Colonic mucosa (tissue), 4 donors: ENCODE data around the gene FKBP7. TPM values are rescaled to one million over a fixed set of nuclear protein-coding genes. Genes with fewer than 3 reads are reported as not detected.
"Not testable (repeated sequence)": the region's sequence is repeated elsewhere in the genome, so short reads cannot be mapped to it uniquely, and the experiment has no call there.

Experiments used
- DNase-seq: peaks from one replicate; pipeline ENCODE4 v3.0.0-alpha.2; 2020
- H3K27ac ChIP-seq: fragments of 200-600 bp; one replicate; pipeline ENCODE4 v1.8.0; 2021
- H3K27me3 ChIP-seq: fragments of 200-600 bp; one replicate; pipeline ENCODE4 v1.8.0; 2021
- H3K36me3 ChIP-seq: fragments of 200-600 bp; one replicate; pipeline ENCODE4 v1.8.0; 2021
- H3K4me1 ChIP-seq: fragments of 200-600 bp; one replicate; pipeline ENCODE4 v1.8.0; 2021; ENCODE audit warnings: mild to moderate bottlenecking
- H3K4me3 ChIP-seq: fragments of 200-600 bp; one replicate; pipeline ENCODE4 v1.8.0; 2021
- H3K9ac ChIP-seq, 2 donors: one replicate each; pipeline ENCODE4 v1.7.0; 2013; ENCODE audit warnings: control low read depth in 2 of 2, low read depth in 2 of 2, low read length in 2 of 2
- H3K9me3 ChIP-seq: fragments of 200-600 bp; one replicate; pipeline ENCODE4 v1.8.0; 2021
- CTCF ChIP-seq: fragments of 200-600 bp; IDR thresholded peaks from one replicate; pipeline ENCODE4 v1.8.0; 2022; ENCODE audit warnings: antibody characterized with exemption, mild to moderate bottlenecking
- intact Hi-C: fragments of 100-400 bp; cut with DNase I; formaldehyde crosslinking; loops from one replicate; pipeline ENCODE4 v1.14.1; 2022
- total RNA-seq, 2 donors: library from RNA; stranded (reverse); fragmentation: NEBNext Ultra II Directional in 1 of 2; extraction: Animal tissue kit (Norgen Biotek cat#: 25700) in 1 of 2; gene quantifications; one replicate each; pipeline ENCODE4 v1.2.1, GENCODE V29; 2021
- donor health status: healthy.
- donor health status: DM: no; HTN: no; CAD: no.
- donor health status: DM: no; HTN: no; CAD: no.

Gene FKBP7
- total RNA-seq, 2 donors from 2014 or later = 2.6 to 3.9 TPM

GRCh38 chr2:178427458-178427857 is 50.9 kb downstream of the FKBP7 start:
- no peak for TF ChIP-seq CTCF
- Histone ChIP-seq H3K27me3 (no peaks in the 10 kb centered on the region), H3K9me3 (no peaks in the 10 kb centered on the region), H3K9ac (no peak overlapping the region), H3K4me1 (no peaks in the 10 kb centered on the region), H3K36me3 (no peaks in the 10 kb centered on the region), H3K4me3 (no peak overlapping the region), H3K27ac (no peak overlapping the region)
- intact Hi-C loops = no loop called here
- DNase-seq = no peak

GRCh38 chr2:178426388-178426787 is 52.0 kb downstream of the FKBP7 start:
- H3K27me3 ChIP-seq = no peaks in the 10 kb centered on the region
- no peak for TF ChIP-seq CTCF
- intact Hi-C loops = no loop called here
- no peaks in the 10 kb centered on the region for H3K4me1 ChIP-seq
- no peak overlapping the region for H3K27ac ChIP-seq
- no peak for DNase-seq
- H3K9ac ChIP-seq = no peak overlapping the region
- H3K4me3 ChIP-seq = no peak overlapping the region
- no peaks in the 10 kb centered on the region for H3K9me3 ChIP-seq
- H3K36me3 ChIP-seq = no peaks in the 10 kb centered on the region

- no peaks in the 10 kb centered on the region for H3K4me1 ChIP-seq
- no peak for DNase-seq
- no peak for TF ChIP-seq CTCF
- no peaks in the 10 kb centered on the region for H3K27me3 ChIP-seq
- H3K9me3 ChIP-seq = no peaks in the 10 kb centered on the region
- no peak overlapping the region for H3K27ac ChIP-seq
- no peak overlapping the region for H3K4me3 ChIP-seq
- H3K9ac ChIP-seq = no peak overlapping the region
- no peaks in the 10 kb centered on the region for H3K36me3 ChIP-seq
- intact Hi-C loops = no loop called here
Measured at GRCh38 chr2:178425255-178425827, 53.1 kb downstream of the FKBP7 start.

- H3K9me3 ChIP-seq, H3K27me3 ChIP-seq, DNase-seq, H3K36me3 ChIP-seq, H3K9ac ChIP-seq, H3K4me3 ChIP-seq, H3K4me1 ChIP-seq, intact Hi-C loops, H3K27ac ChIP-seq: not testable (repeated sequence)
Measured at GRCh38 chr2:178423746-178424145, 54.7 kb downstream of the FKBP7 start.

GRCh38 chr2:178422097-178422496 is 56.3 kb downstream of the FKBP7 start:
- Histone ChIP-seq H3K27ac (no peak overlapping the region), H3K36me3 (no peaks in the 10 kb centered on the region), H3K9me3 (no peaks in the 10 kb centered on the region), H3K4me3 (no peak overlapping the region), H3K27me3 (no peaks in the 10 kb centered on the region), H3K9ac (no peak overlapping the region), H3K4me1 (no peaks in the 10 kb centered on the region)
- DNase-seq = no peak
- intact Hi-C loops = no loop called here
- no peak for TF ChIP-seq CTCF

- Histone ChIP-seq H3K9ac (no peak overlapping the region), H3K27me3 (no peaks in the 10 kb centered on the region), H3K4me1 (no peaks in the 10 kb centered on the region), H3K4me3 (no peak overlapping the region), H3K9me3 (no peaks in the 10 kb centered on the region), H3K36me3 (no peaks in the 10 kb centered on the region), H3K27ac (no peak overlapping the region)
- no peak for DNase-seq
- TF ChIP-seq CTCF = no peak
- intact Hi-C loops = no loop called here
Measured at GRCh38 chr2:178420463-178420999, 57.9 kb downstream of the FKBP7 start.
